Measurements from ENCODE around the gene KRT86.

- no peak for TF ChIP-seq CTCF (IDR thresholded peaks at IDR 0.05 in 8 of 11, conservative IDR thresholded peaks at IDR 0.05 in 3 of 11)
- no peak for TF ChIP-seq POLR2A (IDR thresholded peaks at IDR 0.05)
These were observed 76.3 kb downstream of the KRT86 start for GRCh38 chr12:52350786-52351185.

All from spleen (tissue), 7 donors.